GM21423 (cell line): ENCODE results near the gene NUMA1.

Experiments used
- ATAC-seq: cut with Tn5 transposase; IDR thresholded peaks from one replicate; pipeline ENCODE4 v1.9.1; 2021; ENCODE audit warnings: mild to moderate bottlenecking, moderate library complexity; ENCODE audit not compliant: unreplicated experiment

Gene NUMA1

GRCh38 chr11:71976551-71976950 is 103.8 kb downstream of the NUMA1 start:
- no peak for ATAC-seq

DNA sequence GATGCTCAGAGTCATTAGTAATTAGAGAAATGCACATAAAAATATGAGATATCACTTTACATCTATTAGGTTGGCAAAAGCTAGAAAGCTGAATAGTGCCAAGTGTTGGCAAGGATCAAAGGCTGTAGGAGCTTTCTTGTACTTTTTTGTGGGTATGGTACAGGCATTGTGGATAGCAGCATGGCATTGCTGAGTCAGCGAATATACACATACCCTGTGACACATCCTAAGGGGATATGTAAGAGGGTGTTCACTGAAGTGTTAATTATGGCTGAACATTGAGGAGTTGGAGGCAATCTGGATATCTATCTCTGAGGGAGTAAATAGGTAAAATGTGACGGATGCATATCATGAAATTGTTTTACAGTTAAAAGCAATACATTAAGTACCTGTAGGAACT is 108.7 kb downstream of the NUMA1 start:
- no peak for ATAC-seq

DNA sequence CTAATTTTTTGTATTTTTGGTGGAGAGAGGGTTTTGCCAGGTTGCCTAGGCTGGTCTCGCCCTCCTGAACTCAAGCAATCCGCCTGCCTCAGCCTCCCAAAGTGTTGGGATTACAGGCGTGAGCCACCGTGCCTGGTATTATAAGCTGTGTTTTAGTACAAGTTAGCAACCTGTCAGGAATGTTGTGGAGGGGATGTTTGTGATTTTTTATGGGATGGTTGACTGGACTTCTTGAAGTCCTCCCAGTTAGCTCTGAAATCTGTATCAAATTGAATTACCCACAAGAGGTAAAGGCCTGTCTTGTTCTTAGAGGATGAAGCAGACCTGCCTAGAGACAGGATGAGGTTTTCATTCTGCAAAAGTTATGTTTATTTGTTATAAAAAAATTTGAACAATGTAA is 115.7 kb downstream of the NUMA1 start:
- no peak for ATAC-seq

GRCh38 chr11:71963468-71963867 is 116.9 kb downstream of the NUMA1 start:
- no peak for ATAC-seq

- peak; percentile 87 for ATAC-seq
Measured at GRCh38 chr11:71962428-71963038, 117.8 kb downstream of the NUMA1 start.

DNA sequence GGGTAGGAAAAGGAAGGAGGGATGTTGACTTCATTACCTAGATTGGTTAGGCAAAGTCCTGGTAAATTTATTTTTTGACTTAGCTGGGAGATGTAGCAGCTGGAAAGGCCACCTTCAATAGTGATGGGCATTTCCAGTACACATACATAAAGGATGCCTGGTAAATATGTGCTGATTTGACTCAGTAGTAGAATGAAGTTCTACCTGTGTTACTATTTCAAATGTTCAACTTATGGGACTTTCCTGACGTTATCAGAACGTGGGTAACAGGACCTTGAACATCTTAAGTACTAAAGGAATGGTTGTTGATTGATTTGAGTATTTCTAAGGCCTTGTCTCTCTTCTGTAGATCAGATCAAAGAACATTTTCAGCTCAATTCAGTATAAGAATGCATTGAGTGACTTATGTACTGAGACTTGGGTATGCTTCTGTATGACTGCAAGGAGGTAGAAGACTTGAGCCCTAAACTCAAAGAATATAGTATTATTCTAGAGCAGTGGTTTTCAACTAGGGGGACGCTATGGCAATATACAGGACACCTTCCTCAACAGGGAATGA is 124.4 kb downstream of the NUMA1 start:
- no peak for ATAC-seq
